CD4-positive, CD25-positive, alpha-beta regulatory T cell (primary cell): ENCODE results near the gene PSMB10. TPM values are rescaled to one million over a fixed set of nuclear protein-coding genes. Genes with fewer than 3 reads are reported as not detected.
"Not testable (repeated sequence)": the region's sequence is repeated elsewhere in the genome, so short reads cannot be mapped to it uniquely, and the experiment has no call there.

Source experiments
- ATAC-seq, 2 donors: fragments of 150-1000 bp; cut with Tn5 transposase; one replicate each; pipeline ENCODE4 v1.10.0; 2021; ENCODE audit warnings: low read depth in 2 of 2, moderate number of reproducible peaks in 2 of 2, moderate library complexity in 1 of 2
- DNase-seq, 3 donors: peaks; one replicate each; pipeline versions ENCODE4 v3.0.0 to v3.0.0-alpha.2; 2012 to 2022; ENCODE audit warnings: mixed read lengths in 1 of 3
- H3K27ac ChIP-seq: one replicate; pipeline ENCODE4 v1.7.0; 2013; ENCODE audit warnings: mild to moderate bottlenecking, low read length; ENCODE audit not compliant: insufficient read depth, poor library complexity, severe bottlenecking
- H3K27me3 ChIP-seq: one replicate; pipeline ENCODE4 v1.7.0; 2013; ENCODE audit warnings: low read length; ENCODE audit not compliant: control insufficient read depth, insufficient read depth
- H3K36me3 ChIP-seq: one replicate; pipeline ENCODE4 v1.7.0; 2013; ENCODE audit warnings: mild to moderate bottlenecking, low read length, moderate library complexity; ENCODE audit not compliant: control insufficient read depth, insufficient read depth
- H3K4me1 ChIP-seq: 2 replicates; pipeline ENCODE4 v1.7.0; 2013; ENCODE audit warnings: mild to moderate bottlenecking, low read length; ENCODE audit not compliant: insufficient read depth, control insufficient read depth, poor library complexity, severe bottlenecking
- H3K4me3 ChIP-seq: one replicate; pipeline ENCODE4 v1.7.0; 2013; ENCODE audit warnings: low read depth, mild to moderate bottlenecking, low read length, moderate library complexity
- H3K9me3 ChIP-seq, 2 experiments: 1 replicate in 1 of 2; 2 replicates in 1 of 2; pipeline ENCODE4 v1.7.0; 2013; ENCODE audit warnings: low read length in 2 of 2, mild to moderate bottlenecking in 1 of 2, moderate library complexity in 1 of 2; ENCODE audit not compliant: control insufficient read depth in 2 of 2
- H3K27ac Mint-ChIP-seq, 3 donors: one replicate each; pipeline ENCODE4 v1.8.0; 2020 to 2022; ENCODE audit warnings: mild to moderate bottlenecking in 3 of 3, mixed read lengths in 3 of 3, moderate library complexity in 2 of 3
- H3K27me3 Mint-ChIP-seq: one replicate; pipeline ENCODE4 v1.8.0; 2022; ENCODE audit warnings: mild to moderate bottlenecking, mixed read lengths
- H3K36me3 Mint-ChIP-seq: one replicate; pipeline ENCODE4 v1.8.0; 2020; ENCODE audit warnings: mixed read lengths
- H3K4me1 Mint-ChIP-seq, 4 donors: one replicate each; pipeline ENCODE4 v1.8.0; 2020 to 2022; ENCODE audit warnings: mixed read lengths in 4 of 4, mild to moderate bottlenecking in 1 of 4
- H3K4me3 Mint-ChIP-seq, 4 donors: one replicate each; pipeline ENCODE4 v1.8.0; 2020 to 2022; ENCODE audit warnings: mild to moderate bottlenecking in 4 of 4, mixed read lengths in 4 of 4, moderate library complexity in 3 of 4
- H3K9me3 Mint-ChIP-seq, 7 donors: one replicate each; pipeline ENCODE4 v1.8.0; 2020 to 2022; ENCODE audit warnings: mixed read lengths in 7 of 7, mild to moderate bottlenecking in 3 of 7, moderate library complexity in 2 of 7
- polyA plus RNA-seq, 4 donors: library from polyadenylated mRNA; unstranded; fragments of 300-500 nt; fragmentation: Illumina TruSeq; gene quantifications; one replicate each; pipeline ENCODE4 v1.2.3, GENCODE V29; 2021
- total RNA-seq: library from RNA; stranded (reverse); gene quantifications from one replicate; pipeline ENCODE4 v1.2.3, GENCODE V29; 2022

Gene PSMB10
- total and polyA plus RNA-seq, 5 donors from 2014 or later, result 136 to 673 (median 525) TPM

DNA sequence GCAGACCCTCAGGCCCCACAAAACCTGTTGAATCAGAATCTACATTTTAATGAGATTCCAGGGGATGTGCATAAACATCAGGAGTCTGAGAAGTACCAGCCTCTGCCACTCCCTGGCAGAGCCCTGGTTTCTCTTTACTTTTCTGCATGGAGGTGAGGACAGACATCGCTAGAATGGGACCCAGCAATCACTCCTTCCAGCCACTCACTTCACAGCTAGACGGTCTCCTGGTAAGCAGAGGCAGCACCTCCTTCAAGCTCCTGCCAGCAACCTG is 21.2 kb downstream of the PSMB10 start:
- Mint-ChIP-seq H3K4me1 (peaks cover 0 to 35% (median 24%) of the 10 kb centered on the region in 4 donors), H3K36me3 (peaks cover 29% of the 10 kb centered on the region), H3K27ac (peak overlapping the region in 2 of 3 donors; percentile 48 to 88)
- not testable (repeated sequence) for DNase-seq, H3K4me3 ChIP-seq, H3K27me3 ChIP-seq, H3K4me3 Mint-ChIP-seq, H3K4me1 ChIP-seq, H3K9me3 ChIP-seq, H3K9me3 Mint-ChIP-seq, ATAC-seq, H3K27ac ChIP-seq, H3K27me3 Mint-ChIP-seq
- peaks cover 25% of the 10 kb centered on the region for H3K36me3 ChIP-seq

DNA sequence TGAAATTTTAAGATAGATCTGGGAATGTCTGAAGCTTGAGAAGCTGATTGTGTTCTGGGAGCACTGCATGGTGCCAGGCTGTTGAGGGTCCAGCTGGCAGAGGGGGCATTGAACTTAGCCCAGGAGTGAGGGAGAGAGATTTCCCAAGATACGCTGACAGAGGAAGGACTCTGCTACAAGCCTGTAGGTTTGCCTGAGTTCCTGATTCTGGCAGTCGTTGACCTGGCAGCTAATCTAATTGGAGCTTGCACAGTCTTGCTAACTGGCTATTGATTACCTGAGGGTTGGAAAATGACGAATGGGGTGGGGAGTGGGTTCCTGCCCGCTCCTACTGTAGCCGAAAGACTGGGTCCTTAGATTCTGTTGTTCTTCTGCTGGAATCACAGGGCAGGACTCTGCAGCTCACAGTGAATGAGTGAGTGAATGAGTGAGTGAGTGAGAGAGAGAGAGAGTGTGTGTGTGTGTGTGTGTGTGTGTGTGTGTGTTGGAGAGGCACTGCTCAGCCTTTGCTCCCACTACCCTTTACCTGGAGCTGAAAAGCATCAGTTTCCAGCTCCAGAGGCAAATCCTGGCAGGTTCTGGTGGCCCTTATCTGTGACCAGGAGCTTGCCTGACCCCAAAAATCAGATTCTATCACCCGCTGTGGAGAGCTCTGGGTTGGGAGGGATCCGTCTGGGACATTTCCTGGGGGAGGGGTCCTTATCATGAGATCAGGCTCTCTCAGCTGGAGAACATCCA is 21.7 kb downstream of the PSMB10 start:
- Mint-ChIP-seq H3K27me3 (no peaks in the 10 kb centered on the region), H3K4me1 (peaks cover 0 to 38% (median 24%) of the 10 kb centered on the region in 4 donors), H3K36me3 (peaks cover 29% of the 10 kb centered on the region), H3K9me3 (peaks cover 0 to 3% (median 0%) of the 10 kb centered on the region in 7 donors), H3K4me3 (no peak overlapping the region), H3K27ac (peak overlapping the region; percentile 48 to 88 (median 59))
- Histone ChIP-seq H3K27me3 (no peaks in the 10 kb centered on the region), H3K4me3 (no peak overlapping the region), H3K27ac (no peak overlapping the region), H3K4me1 (peaks cover 3% of the 10 kb centered on the region), H3K9me3 (no peaks in the 10 kb centered on the region), H3K36me3 (peaks cover 26% of the 10 kb centered on the region)
- ATAC-seq, result no peak
- DNase-seq, result no peak

DNA sequence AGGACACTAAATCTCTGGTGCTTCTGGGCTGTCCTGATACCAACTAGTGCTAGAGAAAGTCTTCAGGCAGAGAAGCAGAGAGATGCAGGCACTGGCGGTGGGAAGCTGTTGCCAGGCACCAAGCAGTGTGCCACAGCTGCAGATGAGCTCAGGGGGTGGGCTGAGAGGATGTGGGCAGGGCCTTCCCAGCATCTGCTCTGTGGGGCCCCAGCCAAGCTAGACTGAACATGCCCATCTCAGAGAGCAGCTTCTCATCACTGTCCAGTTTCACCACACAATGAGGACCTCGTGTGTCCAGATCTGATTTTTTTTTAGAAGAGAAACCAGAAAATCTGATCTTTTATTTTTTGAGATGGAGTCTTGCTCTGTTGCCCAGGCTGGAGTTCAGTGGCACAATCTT is 26.5 kb downstream of the PSMB10 start:
- Histone ChIP-seq H3K4me3 (no peak overlapping the region), H3K27me3 (no peaks in the 10 kb centered on the region), H3K36me3 (peaks cover 22% of the 10 kb centered on the region), H3K27ac (no peak overlapping the region), H3K4me1 (no peaks in the 10 kb centered on the region), H3K9me3 (no peaks in the 10 kb centered on the region)
- DNase-seq (peak in 1 of 3 donors; percentile 47), ATAC-seq (peak; percentile 70 to 77)
- Mint-ChIP-seq H3K27ac (peak overlapping the region in 1 of 3 donors; percentile 38), H3K9me3 (no peaks in the 10 kb centered on the region), H3K4me3 (no peak overlapping the region), H3K36me3 (peaks cover 19% of the 10 kb centered on the region), H3K27me3 (no peaks in the 10 kb centered on the region), H3K4me1 (peaks cover 3 to 22% (median 7%) of the 10 kb centered on the region in 4 donors)

DNA sequence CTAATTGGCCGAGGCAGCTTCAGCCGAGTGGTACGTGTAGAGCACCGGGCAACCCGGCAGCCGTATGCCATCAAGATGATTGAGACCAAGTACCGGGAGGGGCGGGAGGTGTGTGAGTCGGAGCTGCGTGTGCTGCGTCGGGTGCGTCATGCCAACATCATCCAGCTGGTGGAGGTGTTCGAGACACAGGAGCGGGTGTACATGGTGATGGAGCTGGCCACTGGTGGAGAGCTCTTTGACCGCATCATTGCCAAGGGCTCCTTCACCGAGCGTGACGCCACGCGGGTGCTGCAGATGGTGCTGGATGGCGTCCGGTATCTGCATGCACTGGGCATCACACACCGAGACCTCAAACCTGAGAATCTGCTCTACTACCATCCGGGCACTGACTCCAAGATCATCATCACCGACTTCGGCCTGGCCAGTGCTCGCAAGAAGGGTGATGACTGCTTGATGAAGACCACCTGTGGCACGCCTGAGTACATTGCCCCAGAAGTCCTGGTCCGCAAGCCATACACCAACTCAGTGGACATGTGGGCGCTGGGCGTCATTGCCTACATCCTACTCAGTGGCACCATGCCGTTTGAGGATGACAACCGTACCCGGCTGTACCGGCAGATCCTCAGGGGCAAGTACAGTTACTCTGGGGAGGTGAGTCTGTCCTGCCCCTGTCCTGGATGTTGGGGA is 27.5 kb downstream of the PSMB10 start:
- no peaks in the 10 kb centered on the region for H3K9me3 ChIP-seq
- no peak overlapping the region for H3K27ac ChIP-seq
- H3K4me3 ChIP-seq, result no peak overlapping the region
- peaks cover 6 to 19% (median 7%) of the 10 kb centered on the region in 4 donors for H3K4me1 Mint-ChIP-seq
- H3K27me3 Mint-ChIP-seq, result no peaks in the 10 kb centered on the region
- H3K27me3 ChIP-seq, result no peaks in the 10 kb centered on the region
- peak overlapping the region in 2 of 3 donors; percentile 15 to 71 for H3K27ac Mint-ChIP-seq
- ATAC-seq (no peak), DNase-seq (no peak)
- H3K36me3 ChIP-seq, result peaks cover 22% of the 10 kb centered on the region
- no peaks in the 10 kb centered on the region for H3K4me1 ChIP-seq
- H3K9me3 Mint-ChIP-seq, result no peaks in the 10 kb centered on the region
- peaks cover 14% of the 10 kb centered on the region for H3K36me3 Mint-ChIP-seq
- no peak overlapping the region for H3K4me3 Mint-ChIP-seq

DNA sequence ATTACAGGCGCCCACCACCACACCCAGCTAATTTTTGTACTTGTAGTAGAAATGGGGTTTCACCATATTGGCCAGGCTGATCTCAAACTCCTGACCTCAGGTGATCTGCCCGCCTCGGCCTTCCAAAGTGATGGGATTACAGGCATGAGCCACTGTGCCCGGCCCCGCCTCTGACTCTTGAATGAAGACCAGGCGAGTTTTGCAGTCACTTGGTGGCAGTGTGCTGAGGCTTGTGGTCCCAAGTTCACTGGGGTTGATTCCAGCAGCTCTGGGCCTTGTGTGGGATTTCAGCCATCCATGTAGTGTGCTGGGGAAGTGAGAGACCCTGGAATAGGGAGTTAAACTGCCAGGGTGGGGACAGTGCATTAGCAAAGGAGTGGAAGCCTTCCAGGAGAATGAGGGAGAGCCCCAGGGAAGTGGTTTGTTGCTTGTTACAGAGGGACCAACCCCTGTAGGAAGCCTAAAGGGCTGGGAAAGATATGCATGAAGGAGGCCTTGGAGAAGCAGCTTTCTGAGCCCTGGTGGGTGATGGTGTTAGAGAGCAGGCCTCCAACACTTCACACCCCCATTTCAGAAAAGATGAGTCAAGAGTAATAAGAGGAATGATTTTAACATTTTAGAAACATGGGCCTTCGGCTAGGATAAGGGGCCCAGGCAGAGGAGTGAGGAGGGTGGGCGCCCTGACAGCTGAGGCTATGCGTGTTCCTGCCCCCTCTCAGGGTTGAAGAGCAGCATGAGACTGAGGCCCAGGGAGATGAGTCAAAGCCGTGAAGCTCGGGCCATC is 29.1 kb downstream of the PSMB10 start:
- H3K36me3 ChIP-seq, result peaks cover 22% of the 10 kb centered on the region
- no peak overlapping the region for H3K4me3 Mint-ChIP-seq
- no peaks in the 10 kb centered on the region for H3K27me3 ChIP-seq
- H3K4me1 ChIP-seq, result no peaks in the 10 kb centered on the region
- ATAC-seq, result no peak
- no peak overlapping the region for H3K4me3 ChIP-seq
- no peak for DNase-seq
- no peaks in the 10 kb centered on the region for H3K9me3 Mint-ChIP-seq
- H3K27ac ChIP-seq, result no peak overlapping the region
- H3K27ac Mint-ChIP-seq, result peak overlapping the region in 2 of 3 donors; percentile 20 to 95
- no peaks in the 10 kb centered on the region for H3K27me3 Mint-ChIP-seq
- peaks cover 6 to 25% (median 9%) of the 10 kb centered on the region in 4 donors for H3K4me1 Mint-ChIP-seq
- peaks cover 16% of the 10 kb centered on the region for H3K36me3 Mint-ChIP-seq
- H3K9me3 ChIP-seq, result no peaks in the 10 kb centered on the region

DNA sequence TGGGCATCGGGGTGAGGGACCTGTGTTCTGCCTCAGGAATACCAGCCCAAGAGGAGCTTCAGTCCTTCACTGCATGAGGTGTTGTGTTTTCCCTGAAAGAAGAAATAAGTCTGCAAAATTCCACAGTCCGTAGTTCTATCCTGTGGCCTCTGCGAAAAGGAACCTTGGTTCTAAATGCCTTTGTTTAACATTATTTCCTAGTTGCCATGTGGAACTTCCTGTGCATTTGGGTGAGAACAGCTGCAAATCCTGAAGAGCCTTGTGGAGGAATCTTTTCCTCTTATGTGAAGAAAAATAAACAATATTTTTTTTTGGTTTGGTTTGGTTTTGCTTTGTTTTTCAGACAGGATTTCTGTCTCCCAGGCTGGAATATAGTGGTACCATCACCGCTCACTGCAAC is 33.8 kb downstream of the PSMB10 start:
- Histone ChIP-seq H3K4me3 (no peak overlapping the region), H3K4me1 (no peaks in the 10 kb centered on the region), H3K36me3 (no peaks in the 10 kb centered on the region), H3K9me3 (no peaks in the 10 kb centered on the region), H3K27me3 (no peaks in the 10 kb centered on the region), H3K27ac (no peak overlapping the region)
- no peaks in the 10 kb centered on the region for H3K27me3 Mint-ChIP-seq
- H3K9me3 Mint-ChIP-seq, result no peaks in the 10 kb centered on the region
- no peak for ATAC-seq
- H3K4me1 Mint-ChIP-seq, result peaks cover 6 to 34% (median 15%) of the 10 kb centered on the region in 4 donors
- DNase-seq, result no peak
- H3K36me3 Mint-ChIP-seq, result peaks cover 13% of the 10 kb centered on the region
- H3K4me3 Mint-ChIP-seq, result no peak overlapping the region
- H3K27ac Mint-ChIP-seq, result peak overlapping the region in 1 of 3 donors; percentile 58

DNA sequence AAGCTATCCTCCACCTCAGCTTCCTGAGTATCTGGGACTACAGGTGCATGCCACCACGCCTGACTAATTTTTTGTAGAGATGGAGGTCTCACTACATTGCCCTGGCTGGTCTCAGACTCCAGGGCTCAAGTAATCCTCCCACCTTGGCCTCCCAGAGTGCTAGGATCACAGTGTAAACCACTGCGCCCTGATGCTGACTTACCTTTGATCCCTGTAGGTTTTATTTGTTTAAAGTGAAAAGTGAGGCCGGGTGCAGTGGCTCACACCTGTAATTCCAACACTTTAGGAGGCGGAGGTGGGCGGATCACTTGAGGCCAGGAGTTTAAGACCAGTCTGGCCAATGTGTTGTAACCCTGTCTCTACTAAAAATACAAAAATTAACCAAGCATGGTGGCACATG is 34.9 kb downstream of the PSMB10 start:
- no peak overlapping the region for H3K27ac ChIP-seq
- no peaks in the 10 kb centered on the region for H3K9me3 ChIP-seq
- Mint-ChIP-seq H3K36me3 (peaks cover 9% of the 10 kb centered on the region), H3K4me1 (peaks cover 6 to 41% (median 23%) of the 10 kb centered on the region in 4 donors), H3K9me3 (no peaks in the 10 kb centered on the region), H3K4me3 (no peak overlapping the region), H3K27me3 (no peaks in the 10 kb centered on the region), H3K27ac (no peak overlapping the region)
- no peak overlapping the region for H3K4me3 ChIP-seq
- no peaks in the 10 kb centered on the region for H3K4me1 ChIP-seq
- DNase-seq, result no peak
- no peak for ATAC-seq
- H3K27me3 ChIP-seq, result no peaks in the 10 kb centered on the region
- H3K36me3 ChIP-seq, result no peaks in the 10 kb centered on the region
